Kidney capillary endothelial cell (primary cell): ENCODE results near the gene LIN7A.
A peak's percentile ranks its signal among the peaks of the same experiment; 100 is the strongest.

Experiments used
- DNase-seq: peaks from one replicate; pipeline ENCODE4 v3.0.0-alpha.2; 2018; ENCODE audit warnings: low spot score

The LIN7A gene

GRCh38 chr12:80860206-80860605 is 77.5 kb downstream of the LIN7A start:
- DNase-seq, result no peak

- no peak for DNase-seq
Measured at GRCh38 chr12:80858356-80858755, 79.4 kb downstream of the LIN7A start.

- DNase-seq, result no peak
Measured at GRCh38 chr12:80857311-80857710, 80.4 kb downstream of the LIN7A start.

GRCh38 chr12:80849337-80849736 is 88.4 kb downstream of the LIN7A start:
- DNase-seq, result no peak

DNA sequence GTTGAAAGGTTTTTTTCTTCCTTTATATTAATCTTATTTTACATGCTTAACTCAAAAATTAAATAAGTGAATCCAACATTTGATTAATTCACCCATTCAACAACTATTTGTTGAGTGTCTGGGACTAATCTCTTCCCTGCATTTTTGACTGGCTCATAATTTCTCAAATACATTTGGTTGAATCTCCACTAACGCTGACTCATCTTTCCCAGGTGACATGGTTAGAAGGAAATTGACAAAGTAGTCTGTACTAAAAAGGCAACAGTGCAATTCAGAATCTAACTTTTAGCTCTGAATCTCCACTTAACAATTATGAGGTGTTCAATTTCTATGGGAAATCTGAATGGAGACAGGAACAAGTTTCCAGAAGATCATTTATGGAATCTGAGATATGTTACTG is 88.9 kb downstream of the LIN7A start:
- DNase-seq, result no peak

DNA sequence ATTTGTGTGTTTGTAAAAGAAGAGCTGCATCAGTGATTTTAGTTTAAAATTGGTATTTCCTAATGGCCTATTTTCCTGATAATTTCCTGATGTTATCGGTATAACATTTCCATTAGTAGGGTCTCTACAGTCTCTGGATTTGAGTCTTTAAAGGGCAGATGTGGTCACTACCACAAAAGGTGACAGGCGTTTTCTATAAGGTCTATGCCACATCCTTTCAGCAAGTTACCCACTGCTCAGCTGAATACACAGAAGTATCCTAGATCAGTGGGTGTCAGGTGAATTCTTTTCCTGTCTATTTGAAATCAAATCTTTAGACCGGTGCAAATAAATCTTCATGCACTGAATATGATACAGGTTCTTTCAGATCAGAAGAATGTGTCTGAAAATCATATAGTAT is 90.2 kb downstream of the LIN7A start:
- no peak for DNase-seq

DNA sequence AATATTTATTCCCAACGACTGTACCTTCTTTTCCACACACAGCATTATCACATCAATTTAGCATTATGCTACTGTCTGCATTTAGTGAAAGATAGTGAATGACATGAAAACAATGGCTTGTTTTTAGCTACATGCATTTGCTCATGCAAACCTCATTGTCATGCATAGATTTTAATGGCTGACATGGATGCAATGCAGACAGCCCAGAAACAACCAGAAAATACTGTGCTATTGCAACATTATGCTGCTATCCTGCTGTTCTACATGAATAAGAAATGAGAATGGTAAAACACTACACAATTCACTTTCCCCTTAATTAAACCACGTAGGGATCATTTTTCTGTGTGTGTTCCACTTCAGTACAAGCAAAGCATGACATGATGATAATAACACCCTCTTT is 90.8 kb downstream of the LIN7A start:
- DNase-seq, result no peak

- DNase-seq, result no peak
Measured at GRCh38 chr12:80845639-80846038, 92.1 kb downstream of the LIN7A start.

DNA sequence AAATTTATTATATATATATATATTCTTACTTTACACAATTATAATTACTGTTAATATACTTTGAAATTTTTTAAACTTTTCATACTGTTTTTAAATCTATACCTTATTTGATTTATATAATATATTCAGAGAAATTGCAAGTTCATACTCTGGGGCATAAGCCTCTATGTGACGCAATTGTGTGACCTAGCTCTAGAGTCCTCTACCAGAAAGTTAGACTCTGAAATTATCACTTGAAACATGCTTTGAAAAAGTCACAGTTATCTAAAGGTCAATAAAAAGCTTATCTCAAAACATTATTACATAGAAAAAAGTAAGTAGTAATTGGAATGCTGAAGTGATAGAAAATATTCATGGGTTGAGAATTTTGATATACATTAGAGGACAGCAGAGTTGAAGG is 93.8 kb downstream of the LIN7A start:
- DNase-seq, result no peak

DNA sequence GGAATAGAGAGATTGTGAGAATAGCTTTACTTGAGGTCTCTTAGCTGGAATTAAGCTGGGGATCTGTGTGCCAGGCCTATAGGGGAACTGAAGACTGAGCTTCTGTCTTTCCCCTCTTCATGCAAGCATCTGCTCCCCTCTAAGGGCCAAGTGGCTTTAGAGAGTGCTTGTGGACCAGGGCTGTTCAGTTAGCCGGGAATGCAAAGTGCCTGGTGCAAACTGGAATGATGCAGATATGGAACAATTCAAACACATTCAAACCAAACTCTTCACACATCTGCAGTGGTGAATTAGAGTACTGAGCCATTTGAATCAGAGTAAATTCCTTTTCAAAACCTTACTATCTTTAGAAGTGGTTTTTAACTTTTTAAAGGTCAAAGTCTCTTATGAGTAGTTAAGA is 99.0 kb downstream of the LIN7A start:
- DNase-seq, result no peak

- no peak for DNase-seq
Measured at GRCh38 chr12:80838024-80838658, 99.6 kb downstream of the LIN7A start.

- peak; percentile 48 for DNase-seq
Measured at GRCh38 chr12:80837342-80837978, 100.3 kb downstream of the LIN7A start.

DNA sequence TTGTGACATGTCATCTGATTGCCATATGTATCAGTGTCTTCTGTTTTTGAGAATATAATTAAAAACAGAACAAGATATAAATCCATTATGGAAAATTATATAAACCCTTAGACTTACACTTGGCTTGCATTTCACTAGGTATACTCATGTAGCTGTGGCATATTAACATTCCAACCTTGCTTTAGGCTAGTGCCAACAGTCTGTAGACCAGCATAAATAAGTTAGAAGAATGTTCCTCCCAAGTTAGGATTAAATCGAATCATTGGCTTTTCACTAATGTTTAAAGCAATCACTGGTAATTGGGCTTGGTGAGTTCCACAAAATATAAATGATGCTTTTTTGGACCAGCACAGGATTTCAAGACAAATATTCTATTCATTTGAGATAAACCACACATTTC is 103.0 kb downstream of the LIN7A start:
- DNase-seq, result no peak

DNA sequence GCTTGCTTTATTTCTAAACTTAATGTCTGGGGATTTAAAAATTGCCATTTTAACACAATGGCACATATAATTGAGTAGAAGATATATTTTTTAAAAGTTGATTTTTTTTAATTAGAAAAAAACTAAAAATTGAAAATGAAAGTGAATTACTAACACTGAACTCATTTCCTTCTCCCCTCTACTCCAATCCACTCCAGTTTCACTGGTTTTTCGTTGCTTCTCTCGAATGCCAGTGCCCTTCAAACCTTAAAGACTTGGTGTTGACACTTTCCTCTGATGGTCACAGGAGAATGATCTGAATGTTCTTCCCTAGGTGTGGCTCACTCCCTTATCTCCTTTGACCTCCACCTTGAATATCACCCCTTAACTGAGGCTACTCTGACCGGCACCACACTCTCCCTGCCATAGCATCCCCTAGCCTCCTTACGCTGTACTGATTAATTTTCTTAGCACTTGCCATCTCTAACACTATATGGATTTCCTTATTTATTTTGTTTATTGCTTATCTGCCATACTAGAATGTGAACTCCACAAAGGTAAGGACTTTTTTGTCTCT is 107.1 kb downstream of the LIN7A start:
- DNase-seq, result no peak

GRCh38 chr12:80829767-80830166 is 108.0 kb downstream of the LIN7A start:
- no peak for DNase-seq

DNA sequence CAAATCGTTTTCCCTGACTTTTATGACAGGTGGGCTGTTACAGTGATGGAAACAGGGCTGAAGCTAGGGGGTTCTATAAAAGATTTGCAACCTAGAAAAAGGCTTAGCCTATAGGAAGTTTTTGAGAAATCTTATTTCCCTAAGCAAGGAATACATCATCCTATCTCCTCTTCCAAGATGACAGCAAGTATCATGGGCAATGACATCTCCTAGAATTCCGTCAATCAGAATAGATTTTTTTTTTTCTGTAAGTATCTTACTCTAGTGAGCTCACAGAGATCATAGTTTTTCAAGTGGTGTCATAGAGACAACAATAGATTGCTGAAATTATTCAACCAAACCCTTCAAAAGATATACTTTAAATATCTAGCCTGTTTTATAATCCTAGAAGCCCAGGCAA is 112.2 kb downstream of the LIN7A start:
- DNase-seq, result no peak

DNA sequence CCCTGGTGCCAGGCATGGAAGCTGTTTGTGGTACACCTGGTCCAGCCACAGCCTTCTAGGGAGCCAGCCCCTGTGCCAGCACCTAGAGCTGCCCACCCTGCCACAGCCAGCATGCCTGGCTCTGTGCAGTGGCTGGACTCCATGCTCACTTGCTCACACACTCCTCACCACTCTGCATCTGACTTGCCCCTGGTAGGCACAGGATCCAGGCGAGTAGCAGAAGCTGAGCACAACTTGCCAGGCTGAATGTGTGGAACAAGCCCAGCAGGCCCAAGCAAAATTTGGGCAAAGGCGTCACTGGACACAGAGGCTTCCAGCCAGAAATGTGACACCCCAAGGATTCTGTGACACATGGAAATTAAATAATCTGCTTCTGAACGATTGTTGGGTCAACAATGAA is 114.3 kb downstream of the LIN7A start:
- DNase-seq, result no peak

- DNase-seq, result no peak
Measured at GRCh38 chr12:80821513-80822000, 116.2 kb downstream of the LIN7A start.

- no peak for DNase-seq
Measured at GRCh38 chr12:80818878-80819277, 118.9 kb downstream of the LIN7A start.

DNA sequence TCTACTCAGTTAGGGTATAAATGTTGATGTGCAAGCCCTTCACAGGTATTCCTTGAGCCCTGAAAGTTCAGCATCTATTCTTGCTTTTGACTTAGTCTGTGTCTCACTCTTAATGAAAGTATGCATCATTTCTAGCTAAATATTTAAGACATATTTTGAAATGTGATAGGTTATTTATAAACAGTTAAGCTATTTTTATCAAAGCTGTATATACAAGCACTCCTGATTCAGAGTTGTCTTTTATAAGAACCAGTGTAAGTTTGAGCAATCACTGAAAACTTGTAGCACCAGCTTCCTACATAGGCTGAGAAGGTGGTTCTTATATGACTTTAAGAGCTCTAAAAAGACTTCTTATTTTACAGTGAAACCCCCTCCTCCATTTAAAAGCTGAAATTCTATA is 122.4 kb downstream of the LIN7A start:
- DNase-seq, result no peak

GRCh38 chr12:80814453-80814852 is 123.3 kb downstream of the LIN7A start:
- DNase-seq, result no peak

DNA sequence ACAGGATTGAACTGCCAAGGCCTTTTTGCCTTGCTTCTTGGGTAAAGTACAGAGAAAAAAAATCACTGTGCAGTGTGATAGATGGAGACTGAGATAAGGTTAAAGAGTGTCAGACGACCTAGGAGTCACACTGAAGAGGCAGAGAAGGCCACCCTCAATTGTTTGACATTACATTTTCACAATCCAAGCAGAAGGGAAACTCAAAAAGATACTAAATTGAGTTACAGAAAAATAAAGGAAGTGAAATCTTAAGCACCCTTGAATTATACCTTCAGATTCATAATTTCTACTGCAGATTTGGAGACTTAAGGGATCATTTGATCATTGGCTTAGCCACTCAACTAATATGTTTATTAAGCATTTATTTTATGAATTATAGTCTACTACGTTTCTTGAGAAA is 123.9 kb downstream of the LIN7A start:
- no peak for DNase-seq

- no peak for DNase-seq
Measured at GRCh38 chr12:80811957-80812708, 125.6 kb downstream of the LIN7A start.
